T follicular helper cell (primary cell): Measurements from ENCODE around the gene HAT1.
"Not testable (repeated sequence)": the region's sequence is repeated elsewhere in the genome, so short reads cannot be mapped to it uniquely, and the experiment has no call there.

ENCODE experiments used
- DNase-seq: peaks from one replicate; pipeline ENCODE4 v3.0.0-alpha.2; 2020; ENCODE audit warnings: low read depth

HAT1 gene

DNA sequence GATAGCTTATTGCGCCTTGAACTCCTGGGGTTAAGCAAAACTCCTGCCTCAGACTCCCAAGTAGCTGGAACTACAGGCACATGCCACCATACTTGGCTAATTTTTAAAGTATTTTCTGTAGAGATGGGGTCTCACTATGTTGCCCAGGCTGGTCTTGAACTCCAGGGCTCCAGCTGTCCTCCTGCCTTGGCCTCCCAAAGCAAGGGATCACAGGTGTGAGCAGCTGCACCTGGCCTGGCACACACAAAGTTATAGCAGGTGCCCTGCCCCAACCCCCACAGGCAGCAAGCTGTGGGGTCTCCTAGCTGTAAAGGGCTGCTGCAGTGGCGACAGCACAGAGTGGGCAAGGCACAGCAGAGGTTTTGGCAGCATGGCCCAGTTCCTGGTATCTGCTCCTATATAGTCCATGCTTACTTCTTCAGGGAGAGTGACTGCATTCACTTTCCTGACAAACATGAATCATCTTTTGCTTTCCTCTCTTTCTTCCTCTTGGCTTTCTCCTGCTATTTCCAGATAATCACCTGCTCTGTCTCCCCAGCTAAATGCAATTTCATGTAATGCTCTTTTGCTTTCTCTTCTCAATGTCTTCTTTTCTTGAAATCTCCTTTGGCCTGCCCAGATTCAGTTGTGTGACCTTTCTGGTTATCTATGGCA lies 50.2 kb downstream of the HAT1 start:
- DNase-seq, result no peak

DNA sequence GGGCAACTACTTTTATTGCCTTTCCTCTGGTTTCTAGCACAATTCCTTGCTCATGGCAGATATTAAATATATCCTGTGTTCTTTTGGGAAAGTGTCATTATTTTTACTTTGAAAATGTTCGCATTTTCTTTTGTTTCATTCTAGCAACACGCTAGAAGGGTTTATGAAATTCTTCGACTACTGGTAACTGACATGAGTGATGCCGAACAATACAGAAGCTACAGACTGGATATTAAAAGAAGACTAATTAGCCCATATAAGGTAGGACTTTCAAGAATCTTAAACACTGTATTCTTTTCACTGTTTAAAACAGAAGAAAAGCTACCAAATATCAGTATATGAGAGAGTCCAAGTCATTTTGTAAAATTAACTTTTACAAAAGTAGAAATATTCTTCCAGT lies 56.8 kb downstream of the HAT1 start:
- DNase-seq, result no peak

- not testable (repeated sequence) for DNase-seq
Observed at GRCh38 chr2:171983924-171984323, 61.7 kb downstream of the HAT1 start.

- DNase-seq, result no peak
Observed at GRCh38 chr2:171985076-171985475, 62.8 kb downstream of the HAT1 start.

- DNase-seq, result no peak
Observed at GRCh38 chr2:171986778-171987177, 64.5 kb downstream of the HAT1 start.

GRCh38 chr2:171991027-171991426 lies 68.8 kb downstream of the HAT1 start:
- DNase-seq, result no peak

DNA sequence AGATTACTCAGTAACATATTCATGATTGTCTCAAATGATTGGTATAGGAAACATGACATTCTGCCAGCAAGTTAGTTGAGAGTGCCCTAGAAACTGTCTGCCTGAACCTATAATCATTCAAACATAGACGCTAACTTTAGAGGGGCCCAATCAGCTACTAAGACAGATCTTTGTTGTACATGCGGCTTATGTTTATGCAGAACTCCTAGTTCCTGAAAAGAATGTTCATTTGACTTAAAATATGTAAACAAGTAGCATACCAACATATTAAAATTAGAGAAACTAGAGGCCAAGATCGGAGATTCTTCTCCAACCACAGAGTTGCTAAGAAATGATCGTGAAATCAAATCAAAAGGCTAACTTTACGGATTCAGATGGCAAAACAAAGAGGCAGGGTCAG lies 73.3 kb downstream of the HAT1 start:
- no peak for DNase-seq

DNA sequence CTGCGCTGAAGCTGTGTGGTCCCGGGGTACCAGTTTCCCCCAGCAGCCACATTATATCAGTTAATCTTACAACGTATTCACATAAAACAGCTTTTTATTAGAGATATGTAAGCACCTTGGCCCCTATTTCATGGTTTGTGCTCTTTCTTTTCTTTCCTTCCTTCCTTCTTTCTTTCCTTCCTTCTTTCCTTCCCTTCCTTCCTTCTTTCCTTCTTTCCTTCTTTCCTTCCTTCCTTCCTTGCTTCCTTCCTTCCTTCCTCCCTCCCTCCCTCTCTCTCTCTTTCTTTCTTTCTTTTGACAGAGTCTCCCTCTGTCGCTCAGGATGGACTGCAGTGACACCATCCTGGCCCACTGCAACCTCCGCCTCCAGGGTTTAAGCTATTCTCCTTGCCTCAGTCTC lies 73.8 kb downstream of the HAT1 start:
- no peak for DNase-seq

GRCh38 chr2:171997031-171997430 lies 74.8 kb downstream of the HAT1 start:
- DNase-seq, result not testable (repeated sequence)

- no peak for DNase-seq
Observed at GRCh38 chr2:171999161-171999560, 76.9 kb downstream of the HAT1 start.

- DNase-seq, result peak; percentile 70
Observed at GRCh38 chr2:171999604-172000469, 77.6 kb downstream of the HAT1 start, which contains the start of gene METAP1D. METAP1D (plus strand) TSS chr2:171999953; CDS start chr2:171999970, 17 bp downstream.

DNA sequence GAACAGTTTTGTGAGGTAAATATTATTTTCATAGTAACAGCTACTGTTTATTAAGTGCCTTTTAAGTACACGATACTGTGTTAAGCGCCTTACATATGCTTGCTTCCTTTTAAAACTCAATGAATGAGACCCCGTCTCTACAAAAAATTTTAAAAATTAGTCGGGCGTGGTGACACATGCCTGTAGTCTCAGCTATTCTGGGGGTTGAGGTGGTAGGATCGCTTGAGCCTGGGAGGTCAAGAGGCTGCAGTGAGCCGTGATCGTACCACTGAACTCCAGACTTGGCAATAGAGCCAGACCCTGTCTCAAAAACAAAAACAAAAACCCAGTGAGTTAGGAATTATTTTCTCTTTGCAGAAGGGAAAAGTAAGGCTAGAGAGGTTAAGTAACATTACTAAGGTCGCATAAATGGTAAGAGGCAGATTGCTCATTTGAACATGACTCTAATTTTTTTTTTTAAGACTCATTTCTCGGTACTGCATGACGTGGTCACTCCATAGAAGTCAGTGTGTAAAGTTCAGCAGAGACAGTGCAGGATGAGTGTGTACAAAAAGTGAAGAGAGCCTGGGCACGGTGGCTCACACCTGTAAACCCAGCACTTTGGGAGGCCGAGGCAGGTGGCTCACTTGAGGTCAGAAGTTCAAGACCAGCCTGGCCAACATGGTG lies 78.6 kb downstream of the HAT1 start:
- DNase-seq, result no peak

DNA sequence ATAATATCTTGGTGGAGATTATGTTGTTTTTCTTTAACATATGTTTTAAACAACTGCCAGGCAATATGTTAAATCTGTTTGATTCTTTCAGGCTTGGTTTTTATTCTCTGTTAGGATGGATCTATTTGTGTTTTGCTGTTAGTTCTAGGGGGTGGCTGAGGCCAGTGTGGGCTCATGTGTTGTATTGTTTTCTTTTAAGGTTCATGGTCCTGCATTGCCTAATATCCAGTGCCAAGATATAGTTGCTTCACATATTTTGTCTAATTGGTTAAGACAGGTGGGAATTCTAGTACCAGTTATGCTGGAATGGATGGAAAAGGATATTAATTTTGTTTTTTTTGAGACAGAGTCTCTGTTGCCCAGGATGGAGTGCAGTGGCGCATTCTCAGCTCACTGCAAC lies 85.1 kb downstream of the HAT1 start:
- no peak for DNase-seq

DNA sequence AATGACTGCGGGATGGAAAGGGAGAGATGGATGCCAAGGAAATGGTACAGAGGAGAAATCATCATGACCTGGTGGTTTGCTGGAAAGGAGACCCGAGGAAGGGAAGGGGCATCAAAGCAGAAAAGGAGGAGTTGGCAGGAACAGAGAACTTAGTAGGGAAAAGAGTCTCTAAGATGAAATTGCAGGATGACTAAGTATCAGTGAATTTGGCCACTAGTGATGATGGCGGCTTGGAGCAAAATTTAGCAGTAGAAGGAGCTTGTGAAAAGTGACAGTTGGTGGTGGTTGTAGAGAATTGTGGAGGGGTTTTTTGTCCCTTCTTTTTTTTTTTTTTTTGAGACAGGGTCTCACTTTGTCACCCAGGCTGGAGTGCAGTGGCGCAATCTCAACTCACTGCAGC lies 87.6 kb downstream of the HAT1 start:
- DNase-seq, result no peak

DNA sequence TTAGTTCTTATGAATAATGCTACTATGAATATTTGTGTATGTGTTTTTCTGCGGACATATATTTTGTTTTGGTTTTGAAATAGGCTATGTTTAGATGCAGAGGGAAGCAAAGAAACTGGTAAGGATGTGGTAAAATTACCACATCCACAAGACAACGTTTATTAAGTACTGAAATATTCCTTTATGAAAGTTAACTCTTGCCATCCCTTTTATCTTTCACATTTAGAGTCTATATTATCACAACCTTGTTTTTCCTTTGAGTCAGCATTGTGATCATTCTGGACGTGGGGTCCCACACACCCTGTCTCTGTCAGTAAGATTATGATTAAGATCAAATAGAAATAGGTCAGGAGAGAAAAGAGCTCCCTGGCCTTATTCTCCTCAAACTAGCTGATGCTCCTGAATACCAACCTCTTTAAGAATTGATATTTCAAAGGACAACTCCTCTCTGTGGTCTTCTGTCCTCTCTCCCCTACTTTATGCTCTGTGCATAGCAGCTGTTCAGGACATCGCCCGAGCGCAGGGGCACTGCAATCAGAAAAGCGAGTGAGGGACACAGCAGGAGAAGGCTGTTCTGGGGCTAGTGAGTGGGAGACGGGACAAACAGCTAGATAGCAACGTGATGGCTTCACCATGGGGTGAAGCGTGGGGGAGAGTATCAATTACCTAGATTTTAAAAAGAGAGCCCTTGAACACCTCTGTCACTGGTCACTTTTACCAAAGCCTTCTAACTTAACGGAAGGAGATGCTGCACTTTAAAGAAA lies 89.7 kb downstream of the HAT1 start:
- DNase-seq, result no peak

GRCh38 chr2:172012677-172013391 lies 90.6 kb downstream of the HAT1 start:
- no peak for DNase-seq

DNA sequence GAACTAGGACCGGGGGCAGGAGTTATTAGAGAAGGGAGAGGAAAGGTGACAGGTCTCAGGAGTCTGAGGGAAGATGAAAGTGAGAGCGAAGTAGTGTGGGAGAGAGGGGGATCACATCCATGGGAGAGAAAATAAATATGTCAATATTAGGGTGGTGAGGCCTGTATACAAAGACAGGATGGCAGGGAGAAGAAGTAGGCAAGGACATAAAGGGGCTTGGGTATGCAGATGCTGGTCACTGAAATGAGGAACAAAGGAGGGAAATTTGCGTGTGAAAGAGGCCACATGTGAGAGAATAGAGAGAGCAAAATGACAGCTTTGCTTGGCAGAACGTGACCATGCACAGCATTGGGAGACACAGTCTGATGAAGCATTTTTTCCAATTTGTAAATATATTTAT lies 91.1 kb downstream of the HAT1 start:
- no peak for DNase-seq

DNA sequence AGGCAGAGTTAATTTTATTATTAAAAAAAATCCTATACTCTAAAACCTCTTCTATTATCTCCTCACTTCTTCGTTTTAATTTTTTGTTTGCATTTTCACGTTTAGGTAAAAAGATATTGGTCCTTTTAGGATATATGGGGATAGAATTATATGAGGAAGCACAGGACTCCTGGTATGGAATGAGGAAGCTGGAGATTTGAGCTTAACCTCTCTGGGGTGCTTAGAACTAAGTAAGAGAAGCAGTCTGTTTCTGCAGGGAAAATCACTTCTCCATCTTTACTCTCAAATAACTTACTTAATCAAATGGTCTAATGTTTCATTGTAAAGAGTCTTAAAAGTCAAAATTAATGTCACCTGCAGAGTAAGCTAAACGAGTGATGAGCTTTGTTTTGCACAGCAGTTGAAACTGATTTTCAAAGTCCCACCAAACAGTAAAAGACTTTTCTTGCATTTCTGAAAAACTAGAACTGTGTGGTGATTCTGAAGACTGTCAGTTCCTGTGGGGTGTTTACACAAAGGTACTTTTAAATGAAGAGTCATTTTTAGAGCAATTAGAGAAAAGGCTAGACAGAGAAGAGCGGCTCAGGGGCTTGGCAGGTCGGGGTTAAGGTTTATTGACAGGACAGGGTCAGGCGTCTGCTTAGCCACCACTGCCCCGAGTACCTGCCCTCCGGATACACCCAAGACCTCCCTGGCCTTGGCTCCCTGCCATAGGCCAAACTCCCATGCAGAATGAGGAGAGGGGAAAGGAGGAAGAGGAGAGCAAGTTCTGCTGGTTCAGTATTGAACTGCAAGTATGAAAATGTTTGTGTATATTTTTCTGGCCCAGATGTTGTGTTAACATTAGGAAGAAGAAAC lies 99.0 kb downstream of the HAT1 start:
- DNase-seq, result no peak

DNA sequence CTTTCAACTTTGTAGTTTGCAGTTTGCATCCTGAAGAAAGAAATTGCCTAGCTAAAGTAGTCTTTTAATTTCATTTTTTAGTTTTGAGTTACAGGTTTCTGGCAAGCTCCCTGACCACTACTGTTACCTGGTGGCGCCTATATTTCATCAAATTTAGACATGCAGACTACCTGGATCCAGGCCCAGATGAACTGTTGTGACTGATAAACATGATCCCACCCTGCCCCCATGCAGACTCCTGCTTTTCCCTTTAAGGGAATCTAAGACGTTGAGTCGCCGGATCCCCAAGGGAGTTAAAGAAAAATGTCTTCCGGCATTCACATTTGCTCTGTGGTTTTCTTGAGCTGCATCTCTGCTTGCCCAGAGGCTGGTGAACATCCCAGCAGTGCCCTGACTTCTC lies 99.7 kb downstream of the HAT1 start:
- no peak for DNase-seq

DNA sequence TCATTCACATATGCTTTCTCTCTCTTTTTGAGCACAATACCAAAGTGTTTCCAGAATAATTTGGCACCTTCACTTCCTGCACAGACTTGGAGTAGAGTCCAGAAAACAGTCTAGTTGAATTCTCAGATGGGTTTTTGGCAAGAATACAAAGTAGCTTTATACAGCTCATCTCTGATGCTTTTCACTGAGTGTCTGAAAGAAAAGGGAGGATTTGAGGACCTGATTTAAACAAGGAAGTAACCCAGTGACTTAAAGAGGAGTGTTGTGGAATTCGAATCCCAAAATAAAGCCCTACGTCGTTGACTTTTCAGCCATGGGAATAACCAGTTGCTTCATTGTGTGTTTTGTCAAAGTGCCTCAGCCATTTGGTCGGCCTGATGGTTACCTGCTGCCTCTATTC lies 109.3 kb downstream of the HAT1 start:
- DNase-seq, result no peak
